Endothelial cell of umbilical vein (primary cell): ENCODE results near the gene PLLP. TPM values are rescaled to one million over a fixed set of nuclear protein-coding genes. Genes with fewer than 3 reads are reported as not detected.

ENCODE experiments used
- Bru-seq: library from RNA; stranded (reverse); fragments of 400-500 nt; gene quantifications from one replicate; lab custom pipeline; 2021; lab: Mats Ljungman, UMichigan
- BruChase-seq, 2 experiments: library from RNA; stranded (reverse); fragments of 400-500 nt; gene quantifications; one replicate each; lab custom pipeline; 2021; lab: Mats Ljungman, UMichigan
- BruUV-seq: library from RNA; stranded (reverse); fragments of 400-500 nt; replicated peaks from 2 replicates; lab custom pipeline; 2021; lab: Mats Ljungman, UMichigan
- CTCF ChIA-PET: fragments of 300-600, 350-600 bp; sonication (Branson Sonifier 250); formaldehyde crosslinking; loops from one replicate; lab custom pipeline; 2021; ENCODE audit warnings: antibody characterized with exemption, inconsistent platforms; lab: Charles Lee
- POLR2A ChIA-PET: fragments of 300-600, 350-600 bp; sonication (Branson Sonifier 250); formaldehyde crosslinking; loops from one replicate; lab custom pipeline; 2021; ENCODE audit warnings: antibody characterized with exemption, inconsistent platforms; lab: Charles Lee
- DNase-seq: peaks from one replicate; pipeline ENCODE4 v3.0.0-alpha.2; 2011; ENCODE audit warnings: low read depth, low spot score
- FAIRE-seq: peaks from 2 replicates; lab custom pipeline; 2011; peaks lifted over from hg19 to GRCh38; lab: Jason Lieb, UNC
- H2AFZ ChIP-seq: 2 replicates; pipeline ENCODE4 v1.6.0; 2012; ENCODE audit warnings: low read depth, low read length, control low read depth, inconsistent platforms
- H3K27ac ChIP-seq: 2 replicates; pipeline ENCODE4 v1.5.1; 2011; ENCODE audit warnings: low read depth, mild to moderate bottlenecking, control low read depth, low read length, moderate library complexity; ENCODE audit not compliant: insufficient read depth
- H3K27me3 ChIP-seq, 2 experiments: 2 replicates each; pipeline versions ENCODE4 v1.6.0 to v1.6.1; 2011; ENCODE audit warnings: low read length in 2 of 2, mixed read lengths in 1 of 2; ENCODE audit not compliant: control insufficient read depth in 2 of 2, insufficient read depth in 2 of 2
- H3K36me3 ChIP-seq, 2 experiments: 2 replicates in 1 of 2; 3 replicates in 1 of 2; pipeline ENCODE4 v1.5.1; 2011; ENCODE audit warnings: low read length in 2 of 2, mild to moderate bottlenecking in 1 of 2, moderate library complexity in 1 of 2; ENCODE audit not compliant: control insufficient read depth in 2 of 2, insufficient read depth in 2 of 2; ENCODE audit errors: extremely low read depth in 1 of 2
- H3K4me1 ChIP-seq: 3 replicates; pipeline ENCODE4 v1.5.1; 2011; ENCODE audit warnings: mild to moderate bottlenecking, low read length; ENCODE audit not compliant: control insufficient read depth, insufficient read depth; ENCODE audit errors: extremely low read depth
- H3K4me2 ChIP-seq: 2 replicates; pipeline ENCODE4 v1.6.1; 2011; ENCODE audit warnings: low read length, control low read depth, mixed read lengths; ENCODE audit not compliant: insufficient read depth
- H3K4me3 ChIP-seq, 3 experiments: fragments of 200-600 bp in 1 of 3; sonication (generic), shearing (Covaris generic) in 1 of 3; replicated peaks in 1 of 3; 2 replicates each; pipeline ENCODE4 v1.5.1; 2011 to 2016; ENCODE audit warnings: control low read depth in 3 of 3, low read length in 3 of 3, mild to moderate bottlenecking in 2 of 3, inconsistent platforms in 1 of 3, low read depth in 1 of 3, moderate library complexity in 1 of 3; ENCODE audit not compliant: insufficient read depth in 1 of 3
- H3K79me2 ChIP-seq: 2 replicates; pipeline ENCODE4 v1.6.0; 2012; ENCODE audit warnings: low read length, inconsistent platforms; ENCODE audit not compliant: control insufficient read depth, insufficient read depth
- H3K9ac ChIP-seq: replicated peaks from 2 replicates; pipeline ENCODE3; 2011; ENCODE audit warnings: low read length, control low read depth; ENCODE audit not compliant: insufficient read depth; ENCODE audit errors: extremely low read depth
- H3K9me1 ChIP-seq: replicated peaks from 3 replicates; pipeline ENCODE4 v1.6.0; 2011; ENCODE audit warnings: mild to moderate bottlenecking, low read length; ENCODE audit not compliant: control insufficient read depth, insufficient read depth; ENCODE audit errors: extremely low read depth
- H3K9me3 ChIP-seq: replicated peaks from 2 replicates; pipeline ENCODE4 v1.5.1; 2012; ENCODE audit warnings: low read length, inconsistent platforms; ENCODE audit not compliant: control insufficient read depth, insufficient read depth
- H4K20me1 ChIP-seq: replicated peaks from 2 replicates; pipeline ENCODE3; 2011; ENCODE audit warnings: mild to moderate bottlenecking, low read length; ENCODE audit not compliant: control insufficient read depth, insufficient read depth; ENCODE audit errors: extremely low read depth
- CTCF ChIP-seq, 2 donors: IDR thresholded peaks; 1 replicate in 1 of 2; 2 replicates in 1 of 2; pipeline ENCODE4 v1.5.1; 2011; ENCODE audit warnings: low read length in 2 of 2, mild to moderate bottlenecking in 2 of 2, moderate library complexity in 2 of 2, control low read depth in 1 of 2, inconsistent platforms in 1 of 2, low read depth in 1 of 2; ENCODE audit not compliant: insufficient read depth in 1 of 2; ENCODE audit errors: extremely low read depth in 1 of 2
- EZH2 ChIP-seq: IDR thresholded peaks from 2 replicates; pipeline ENCODE4 v1.6.1; 2012; ENCODE audit warnings: borderline replicate concordance, low read depth, mild to moderate bottlenecking, moderate library complexity, low read length, inconsistent platforms; ENCODE audit not compliant: severe bottlenecking
- FOS ChIP-seq: IDR thresholded peaks from 2 replicates; pipeline ENCODE4 v1.6.1; 2011; ENCODE audit warnings: mild to moderate bottlenecking, low read length, moderate library complexity, borderline replicate concordance; ENCODE audit not compliant: insufficient read depth
- GATA2 ChIP-seq: IDR thresholded peaks from 2 replicates; pipeline ENCODE4 v1.7.0; 2011; ENCODE audit warnings: low read depth, mild to moderate bottlenecking, moderate library complexity, mixed read lengths, low read length; ENCODE audit not compliant: insufficient read length, insufficient read depth
- MAX ChIP-seq: IDR thresholded peaks from 2 replicates; pipeline ENCODE4 v1.6.1; 2011; ENCODE audit not compliant: insufficient read depth, insufficient read length
- MYC ChIP-seq: IDR thresholded peaks from one replicate; pipeline ENCODE4 v1.6.1; 2011; ENCODE audit warnings: mild to moderate bottlenecking, low read depth, low read length
- dilution Hi-C: fragments of 300-500 bp; cut with MboI; formaldehyde crosslinking; loops from one replicate; pipeline ENCODE4 v1.15.0; 2019; ENCODE audit warnings: low sequenced_read_pairs; ENCODE audit not compliant: extremely low pct_ligation_motif_present
- intact Hi-C: fragments of 100-400 bp; cut with micrococcal nuclease; formaldehyde crosslinking; loops from one replicate; pipeline ENCODE4 v1.10.0; 2022
- long read RNA-seq: library from polyadenylated mRNA; stranded (forward); transcript quantifications from one replicate; pipeline ENCODE4 v2.0.0, GENCODE V29; 2021
- polyA minus RNA-seq, 3 experiments: library from RNA; depleted of rRNA, polyadenylated mRNA; stranded (reverse); fragments of >200 nt; gene quantifications; 1 replicate in 1 of 3; 2 replicates in 2 of 3; pipeline ENCODE4 v1.2.3, GENCODE V29; 2011
- polyA plus RNA-seq, 4 experiments: library from polyadenylated mRNA; depleted of rRNA in 3 of 4; stranded (reverse) in 3 of 4; unstranded in 1 of 4; fragments of >200 nt; gene quantifications; 2 replicates each; pipeline versions ENCODE4 v1.2.1 to v1.2.3, GENCODE V29; 2011 to 2012; ENCODE audit warnings: missing spikeins in 1 of 4
- total RNA-seq: library from RNA; stranded (reverse); gene quantifications from 2 replicates; pipeline ENCODE4 v1.2.3, GENCODE V29; 2021

PLLP gene
- total RNA-seq (3.1 and 4.4 TPM in 2 replicates), polyA plus RNA-seq (14.4 and 19.3 TPM in 2 replicates), polyA minus RNA-seq (4.8 and 5.6 TPM in 2 replicates), Bru-seq, nascent RNA (percentile 31 among the genes with signal in this experiment), BruChase-seq, experiment 1, labeled RNA remaining after a 6-hour chase (percentile 33 among the genes with signal in this experiment), BruChase-seq, experiment 2, labeled RNA remaining after a 2-hour chase (percentile 29 among the genes with signal in this experiment)
- polyA plus RNA-seq (2011; cell fraction: cytosol; rRNA removed) = 8.6 and 9.4 TPM in 2 replicates
- 2.9 and 4.0 TPM in 2 replicates for polyA plus RNA-seq (2011; cell fraction: nucleus; rRNA removed)
- polyA plus RNA-seq (2012) = 2.6 and 2.9 TPM in 2 replicates
- 41.6 TPM for polyA minus RNA-seq (2011; cell fraction: cytosol; rRNA and poly(A)+ RNA removed)
- polyA minus RNA-seq (2011; cell fraction: nucleus; rRNA and poly(A)+ RNA removed) = 1.4 and 1.6 TPM in 2 replicates
- long read RNA-seq, transcript PLLP-201 (4 exons, 1,512 nt) = major isoform, 9 of 32 reads
- long read RNA-seq, partial matches to known transcripts = 2 of 32 reads
- long read RNA-seq, other reads (novel, unspliced or antisense) = 21 of 32 reads

- no peaks in the 10 kb centered on the region for H4K20me1 ChIP-seq
- H2AFZ ChIP-seq = peak within 1 kb of the TSS; percentile 85
- H3K36me3 ChIP-seq = no peaks in the 10 kb centered on the region
- TF ChIP-seq CTCF (IDR thresholded peaks at IDR 0.05; ENCODE audit: extremely low read depth in 1 of 2, insufficient read depth in 1 of 2, low read depth in 1 of 2, low read length in 2 of 2) (no peak), EZH2 (peak; percentile 60), FOS (no peak), MAX (peak; percentile 46), MYC (no peak), GATA2 (no peak)
- H3K9me3 ChIP-seq = no peaks in the 10 kb centered on the region
- dilution Hi-C loops (no loop called here), intact Hi-C loops (loop anchor here (2.0 to 5.0 kb wide), 3 partner anchors 18 to 97 kb away; partner anchors contain the start of genes ARL2BP, PSME3IP1 and RSPRY1)
- peak within 1 kb of the TSS; percentile 8 to 38 (median 16) for H3K4me3 ChIP-seq
- H3K9me1 ChIP-seq = no peaks in the 10 kb centered on the region
- FAIRE-seq (peak; percentile 58), DNase-seq (peak; percentile 38)
- H3K4me2 ChIP-seq = peak within 1 kb of the TSS; percentile 58
- H3K79me2 ChIP-seq = no peaks in the 10 kb centered on the region
- H3K27ac ChIP-seq = no peak within 1 kb of the TSS
- ChIA-PET CTCF (interaction anchor here (1.1 to 1.5 kb wide), 2 partner anchors 16 to 39 kb away, joined by 3 to 4 read pairs; partner anchors contain the start of gene ARL2BP), POLR2A (no interaction called here)
- peak within 1 kb of the TSS; percentile 8 for H3K9ac ChIP-seq
- BruUV-seq = no TSS peak
- no peaks in the 10 kb centered on the region for H3K27me3 ChIP-seq
- H3K4me1 ChIP-seq = peaks cover 18% of the 10 kb centered on the region
Observed at GRCh38 chr16:57284209-57284951, at the start of gene PLLP. Gene PLLP, minus strand, starts transcription at chr16:57284672. Its CDS starts 132 bp downstream, at chr16:57284540.
